Measurements from ENCODE around the gene DGKZ.

DGKZ gene

GRCh38 chr11:46364056-46364455 is 16.8 kb downstream of the DGKZ start:
- no peak for TF ChIP-seq CTCF (IDR thresholded peaks at IDR 0.05; ENCODE audit: low read depth, low read length)
- in situ Hi-C loops (cut with HindIII; ENCODE audit: low sequenced_read_pairs) = no loop called here
- no peak overlapping the region for H3K4me3 ChIP-seq (ENCODE audit: low read depth, low read length)

GRCh38 chr11:46364791-46365190 is 17.5 kb downstream of the DGKZ start:
- no peak for TF ChIP-seq CTCF (IDR thresholded peaks at IDR 0.05; ENCODE audit: low read depth, low read length)
- no peak overlapping the region for H3K4me3 ChIP-seq (ENCODE audit: low read depth, low read length)
- in situ Hi-C loops (cut with HindIII; ENCODE audit: low sequenced_read_pairs) = no loop called here
- no peak for DNase-seq (ENCODE audit: low read depth, low spot score)

More at GRCh38 chr11:46364056-46364455, 16.8 kb downstream of the DGKZ start:
- no peak for DNase-seq (ENCODE audit: low read depth, low spot score)

GRCh38 chr11:46366260-46366659 is 19.0 kb downstream of the DGKZ start:
- no peak for TF ChIP-seq CTCF (IDR thresholded peaks at IDR 0.05; ENCODE audit: low read depth, low read length)
- DNase-seq (ENCODE audit: low read depth, low spot score) = no peak
- no peak overlapping the region for H3K4me3 ChIP-seq (ENCODE audit: low read depth, low read length)
- in situ Hi-C loops (cut with HindIII; ENCODE audit: low sequenced_read_pairs) = no loop called here

GRCh38 chr11:46366661-46367161 is 19.4 kb downstream of the DGKZ start:
- TF ChIP-seq CTCF (IDR thresholded peaks at IDR 0.05; ENCODE audit: low read depth, low read length) = no peak
- DNase-seq (ENCODE audit: low read depth, low spot score) = no peak
- H3K4me3 ChIP-seq (ENCODE audit: low read depth, low read length) = no peak overlapping the region
- in situ Hi-C loops (cut with HindIII; ENCODE audit: low sequenced_read_pairs) = no loop called here

DNA sequence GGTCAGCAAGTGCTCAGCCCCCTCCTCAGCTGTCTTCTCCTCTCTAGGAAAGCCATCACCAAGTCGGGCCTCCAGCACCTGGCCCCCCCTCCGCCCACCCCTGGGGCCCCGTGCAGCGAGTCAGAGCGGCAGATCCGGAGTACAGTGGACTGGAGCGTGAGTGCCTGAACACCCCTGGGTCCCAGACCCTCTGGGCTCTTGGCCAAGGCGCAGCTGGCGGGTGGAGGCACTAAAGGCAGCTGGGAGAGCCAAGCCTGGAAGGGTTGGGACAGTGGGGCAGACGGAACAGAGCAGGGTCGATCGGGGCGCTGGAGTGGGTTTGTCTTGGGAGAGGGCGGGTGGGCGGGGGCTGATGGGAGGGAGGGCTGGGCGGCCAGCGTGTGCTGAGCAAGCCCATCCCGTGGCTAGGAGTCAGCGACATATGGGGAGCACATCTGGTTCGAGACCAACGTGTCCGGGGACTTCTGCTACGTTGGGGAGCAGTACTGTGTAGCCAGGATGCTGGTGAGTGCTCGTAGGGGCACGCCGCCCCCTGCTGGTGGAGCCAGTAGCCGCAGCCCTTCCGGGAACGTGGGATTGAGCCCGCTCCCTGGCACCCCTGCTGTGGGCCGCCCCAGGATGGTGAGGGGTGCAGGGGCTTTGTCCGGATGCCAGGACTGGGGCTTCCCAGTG is 20.1 kb downstream of the DGKZ start:
- DNase-seq (ENCODE audit: low read depth, low spot score) = peak; percentile 28
- H3K4me3 ChIP-seq (ENCODE audit: low read depth, low read length) = no peak overlapping the region
- in situ Hi-C loops (cut with HindIII; ENCODE audit: low sequenced_read_pairs) = no loop called here
- TF ChIP-seq CTCF (IDR thresholded peaks at IDR 0.05; ENCODE audit: low read depth, low read length) = peak; percentile 91

DNA sequence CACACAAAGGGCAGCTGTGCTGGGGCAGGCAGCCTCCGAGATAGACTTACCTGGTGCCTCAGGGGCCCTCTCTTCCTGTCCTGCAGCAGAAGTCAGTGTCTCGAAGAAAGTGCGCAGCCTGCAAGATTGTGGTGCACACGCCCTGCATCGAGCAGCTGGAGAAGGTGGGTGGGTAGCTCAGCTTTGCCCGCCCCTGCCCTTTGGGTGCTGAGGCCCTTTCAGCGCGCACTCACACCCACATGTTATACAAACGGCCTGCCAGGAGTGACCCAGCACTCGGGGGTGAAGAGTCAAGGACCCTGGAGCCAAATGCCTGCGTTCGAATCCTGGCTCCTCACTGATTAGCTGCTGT is 20.6 kb downstream of the DGKZ start:
- in situ Hi-C loops (cut with HindIII; ENCODE audit: low sequenced_read_pairs) = no loop called here
- TF ChIP-seq CTCF (IDR thresholded peaks at IDR 0.05; ENCODE audit: low read depth, low read length) = no peak
- no peak overlapping the region for H3K4me3 ChIP-seq (ENCODE audit: low read depth, low read length)
- DNase-seq (ENCODE audit: low read depth, low spot score) = no peak

All from astrocyte of the spinal cord (primary cell).